Hematopoietic multipotent progenitor cell treated with erythropoietin and hydrocortisone succinate and interleukin-3 and kit ligand, for 15 days (in vitro differentiated cells): ENCODE results near the gene CADPS2.

Experiments used
- DNase-seq: peaks from one replicate; pipeline ENCODE4 v3.0.0-alpha.2; 2015; ENCODE audit warnings: low spot score

The CADPS2 gene

DNA sequence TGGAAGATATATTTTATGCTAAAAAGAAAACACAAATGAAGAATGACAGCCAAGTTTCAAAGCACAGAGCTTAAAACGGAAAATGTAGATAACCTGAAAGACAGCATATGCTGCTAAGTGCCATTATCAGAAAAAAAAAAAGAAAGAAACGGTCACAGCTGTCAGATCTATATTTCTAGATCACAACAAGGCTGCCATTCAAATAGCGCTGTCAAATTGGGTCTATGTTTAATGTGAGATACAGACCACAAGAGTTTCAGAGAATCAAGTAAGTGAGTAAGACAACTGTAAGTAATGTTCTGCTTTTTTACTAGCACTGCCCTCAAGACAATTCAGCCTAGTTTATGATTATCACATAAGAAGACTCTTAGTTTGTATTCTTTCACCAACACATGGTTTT, 117.4 kb downstream of the CADPS2 start:
- DNase-seq = no peak

DNA sequence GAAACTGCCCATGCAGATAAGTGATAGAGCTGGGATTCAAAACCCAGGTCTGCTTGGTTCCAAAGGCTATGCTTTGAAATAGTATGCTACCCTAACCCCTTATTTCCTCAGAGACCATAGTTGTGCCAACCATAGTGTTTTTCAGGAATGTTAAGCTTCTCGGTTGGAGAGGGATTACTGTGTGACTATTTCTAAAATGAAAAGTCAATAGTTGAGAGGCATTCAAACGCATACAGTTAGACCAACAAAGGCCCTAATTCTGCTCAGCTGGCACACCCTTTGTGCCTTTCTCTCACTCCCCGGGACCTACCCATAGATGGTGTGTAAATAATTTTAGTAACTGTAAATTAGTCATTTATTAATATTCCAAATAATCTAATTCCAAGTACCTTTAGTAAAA, 118.9 kb downstream of the CADPS2 start:
- no peak for DNase-seq

DNA sequence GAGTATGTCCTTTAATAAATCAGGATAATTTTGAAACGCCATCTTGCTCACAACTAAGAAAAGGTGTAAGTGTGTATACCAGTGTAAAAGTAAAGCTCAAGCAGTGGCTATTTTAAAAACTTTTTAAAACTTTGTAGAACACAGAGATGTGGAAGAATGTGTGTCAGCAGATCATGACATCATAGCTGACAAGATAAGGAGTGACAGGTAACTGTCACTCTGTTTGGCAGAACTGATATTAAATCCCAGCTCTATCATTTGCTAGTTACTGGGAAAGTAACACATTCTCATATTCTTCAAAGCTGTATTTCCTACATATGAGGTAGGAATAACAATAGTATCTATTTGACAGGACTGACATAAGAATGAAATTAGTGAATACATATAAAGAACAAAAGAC, 119.7 kb downstream of the CADPS2 start:
- no peak for DNase-seq

DNA sequence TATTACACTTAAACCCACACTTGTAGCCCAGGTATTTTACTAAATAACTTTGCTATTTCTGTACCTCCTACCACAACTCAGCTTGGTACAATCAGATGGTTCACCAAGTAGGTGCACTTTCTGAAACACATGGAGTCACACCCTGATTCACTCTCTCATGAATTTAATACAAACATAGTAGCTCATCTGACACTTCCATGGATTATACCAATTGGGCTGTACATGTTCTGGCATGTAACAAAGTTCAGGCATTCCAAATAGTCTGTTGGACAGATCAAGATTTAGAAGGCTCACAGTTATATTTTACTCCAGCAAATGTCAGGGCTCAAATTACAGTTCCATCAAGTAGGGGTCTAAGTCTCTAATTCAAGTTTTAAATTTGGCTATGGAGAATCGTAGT, 121.4 kb downstream of the CADPS2 start:
- no peak for DNase-seq

DNA sequence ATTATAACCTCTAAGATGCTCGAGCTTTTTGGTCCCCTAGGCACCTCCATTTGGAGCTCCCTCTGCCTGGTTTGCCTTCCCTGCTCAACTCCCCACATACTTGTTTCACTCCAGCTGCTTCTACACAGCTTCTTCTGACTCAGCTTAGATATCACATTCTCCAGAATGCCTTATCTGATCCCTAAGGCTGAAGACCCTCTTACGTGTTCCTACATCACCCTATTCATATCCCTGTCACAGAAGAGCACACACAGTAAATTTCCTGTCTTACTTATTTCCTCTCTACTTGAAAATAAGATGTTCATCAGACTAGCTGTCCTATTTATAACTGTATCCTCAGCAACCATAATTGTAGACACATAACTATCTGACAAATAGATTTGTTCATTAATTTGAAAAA, 122.2 kb downstream of the CADPS2 start:
- DNase-seq = no peak

DNA sequence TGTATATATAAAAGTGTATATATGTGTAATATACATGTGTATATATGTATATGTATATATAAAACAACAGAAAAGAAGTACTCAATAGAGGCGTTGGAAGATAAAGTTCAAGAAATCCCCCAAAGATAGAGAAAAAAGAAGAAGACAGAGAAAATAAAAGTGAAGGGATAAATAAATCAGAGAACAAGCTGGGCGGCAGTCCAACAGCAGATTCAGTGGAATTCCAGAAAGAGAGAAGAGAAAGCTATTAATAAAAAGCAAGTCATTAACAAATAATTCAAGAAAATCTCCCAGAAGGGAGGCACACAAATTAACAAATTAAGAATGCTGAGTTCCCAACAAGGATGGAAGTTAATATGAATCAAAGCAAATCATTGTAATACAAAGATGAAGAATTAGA, 124.2 kb downstream of the CADPS2 start:
- DNase-seq = no peak

DNA sequence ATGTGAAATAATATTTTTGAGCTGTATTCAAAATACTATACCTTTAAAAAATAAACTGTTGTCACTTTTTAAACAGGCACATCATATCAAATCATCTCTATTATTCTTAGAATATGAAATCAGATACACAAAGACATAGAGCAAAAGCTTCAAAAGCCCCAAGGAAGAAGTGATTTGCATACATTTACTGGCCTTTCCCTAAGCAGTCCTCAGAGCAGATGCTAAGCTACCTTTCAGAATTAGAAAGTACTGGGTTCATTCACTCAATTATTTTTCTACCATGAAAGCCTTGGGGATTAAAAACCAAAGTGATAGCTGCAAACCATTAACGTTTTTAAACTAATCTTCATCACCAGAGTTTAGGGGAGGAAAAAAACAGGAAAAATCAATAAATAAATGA, 127.8 kb downstream of the CADPS2 start:
- DNase-seq = no peak

DNA sequence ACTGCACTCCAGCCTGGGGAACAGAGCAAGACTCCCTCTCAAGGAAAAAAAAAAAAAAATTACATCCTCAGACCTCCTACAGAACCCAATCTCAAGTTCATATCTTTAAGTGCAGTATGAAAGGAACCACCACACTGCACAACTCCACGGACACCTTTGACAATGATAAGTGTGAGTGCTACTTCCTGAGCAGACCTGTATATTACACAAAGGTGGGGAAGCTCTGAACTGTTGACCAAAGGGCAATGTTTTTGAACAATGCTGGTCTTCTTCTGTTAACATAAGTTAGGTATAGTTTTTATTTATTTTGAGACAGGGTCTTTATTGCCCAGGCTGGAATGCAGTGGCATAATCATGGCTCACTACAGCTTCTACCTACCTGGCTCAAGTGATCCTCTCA, 129.4 kb downstream of the CADPS2 start:
- no peak for DNase-seq

DNA sequence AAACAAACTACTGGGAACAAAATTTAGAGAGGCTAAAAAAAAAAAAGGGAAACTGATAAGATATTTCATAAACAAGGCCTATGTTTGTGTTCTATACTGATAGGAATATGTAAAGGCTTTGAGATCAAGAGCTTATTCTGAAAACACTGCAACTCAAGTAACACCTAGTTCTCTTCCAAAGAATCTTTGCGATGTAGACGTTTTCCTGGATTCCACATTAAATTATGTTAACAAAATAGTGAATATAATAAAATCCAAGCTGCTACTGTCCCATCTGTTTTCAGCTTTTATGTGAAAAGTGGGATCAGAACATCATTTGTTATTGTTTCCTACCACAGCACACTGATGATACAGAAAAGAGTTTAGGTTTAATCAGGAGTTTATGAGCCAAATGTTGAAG, 130.6 kb downstream of the CADPS2 start:
- DNase-seq = no peak

DNA sequence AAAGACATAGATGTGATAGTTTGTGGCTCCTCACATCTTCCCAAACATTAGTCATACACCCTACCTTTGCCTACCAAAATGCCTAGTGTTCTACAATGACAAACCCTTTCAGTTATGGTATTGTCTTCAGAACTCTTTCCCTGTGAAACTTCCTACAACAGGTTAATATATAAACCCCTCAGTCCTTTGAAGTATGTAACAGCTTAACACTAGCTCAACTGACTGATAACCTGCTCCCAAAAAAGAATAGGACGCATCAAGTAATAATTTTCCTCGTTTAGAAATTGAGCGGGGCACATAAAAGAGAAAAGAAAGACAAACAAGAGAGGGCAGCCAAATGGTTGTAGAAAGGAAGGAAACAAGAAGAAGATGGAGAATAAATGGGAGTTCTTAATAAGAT, 133.7 kb downstream of the CADPS2 start:
- no peak for DNase-seq

DNA sequence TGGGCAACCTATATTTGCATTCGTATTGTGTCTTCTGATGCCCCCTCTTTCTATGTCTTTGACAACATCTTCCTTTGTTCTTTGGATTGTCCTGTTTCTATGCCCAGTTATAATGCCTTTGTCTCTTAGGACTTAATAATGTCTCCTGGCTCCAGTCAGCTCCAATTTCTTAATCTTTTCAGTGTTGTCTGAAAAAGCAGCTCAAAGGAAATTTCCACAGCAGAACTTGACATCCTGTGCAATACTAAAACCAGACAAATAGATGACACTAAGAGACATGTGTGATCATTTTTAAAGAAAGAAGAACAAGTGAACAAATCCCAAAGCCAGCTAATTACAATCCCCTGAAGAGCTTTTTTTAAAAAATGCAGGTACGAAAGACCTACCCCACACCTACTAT, 135.9 kb downstream of the CADPS2 start:
- DNase-seq = no peak

DNA sequence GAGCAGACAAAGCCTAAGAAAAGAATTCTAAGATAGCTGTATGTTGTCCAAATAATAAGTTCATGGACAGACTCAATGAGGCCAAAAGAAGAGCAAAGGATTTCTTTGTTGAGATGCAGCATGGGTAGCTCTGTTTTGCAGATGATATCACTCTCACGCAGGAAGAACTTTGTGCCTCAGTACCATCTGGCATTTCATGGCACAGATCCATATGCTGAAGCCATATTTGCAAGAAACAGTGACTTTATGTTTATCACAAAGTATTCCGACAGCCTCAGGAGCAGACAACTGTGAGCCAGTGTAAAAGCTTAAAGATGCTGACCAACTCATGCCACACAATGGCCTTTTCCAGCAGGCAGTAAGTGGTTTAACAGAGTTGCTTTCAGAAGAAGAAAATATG, 138.1 kb downstream of the CADPS2 start:
- DNase-seq = no peak

DNA sequence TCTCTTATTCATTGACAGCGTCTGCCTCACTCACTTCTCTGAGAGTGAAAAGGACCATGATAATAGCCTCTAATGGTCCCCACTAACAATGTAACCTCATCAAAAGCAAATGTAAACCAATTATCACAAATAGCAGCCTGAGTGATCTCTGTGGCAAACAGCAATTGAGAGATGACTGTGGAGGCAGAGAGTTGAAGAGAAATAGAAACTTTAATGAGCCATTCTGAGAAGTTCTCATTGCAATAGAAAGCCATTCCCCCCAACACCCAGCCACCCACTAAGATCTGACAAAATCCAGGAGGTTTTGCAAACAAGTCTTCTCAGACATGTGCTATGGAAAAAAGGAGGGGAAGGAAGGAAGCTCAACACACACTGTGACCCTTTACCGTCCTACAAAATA, 139.3 kb downstream of the CADPS2 start:
- DNase-seq = no peak

DNA sequence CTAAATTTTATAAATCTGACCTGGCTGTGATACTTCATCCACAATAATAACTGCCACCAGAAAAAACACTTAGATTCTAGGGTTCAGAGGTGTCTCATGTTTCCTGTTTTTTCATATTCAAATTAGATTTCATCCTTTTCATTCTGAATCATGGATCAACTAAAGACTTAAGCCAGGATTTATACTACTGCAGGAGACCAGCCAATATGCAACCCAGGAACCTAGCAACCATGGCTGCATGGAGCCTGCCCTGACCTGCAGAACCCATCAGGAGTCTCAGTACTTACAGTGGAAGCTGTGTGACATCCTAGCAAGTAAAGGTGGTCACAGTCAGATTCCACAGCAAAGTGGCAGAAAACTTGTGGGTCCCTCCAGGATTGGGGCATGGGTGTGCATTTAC, 143.0 kb downstream of the CADPS2 start:
- no peak for DNase-seq

DNA sequence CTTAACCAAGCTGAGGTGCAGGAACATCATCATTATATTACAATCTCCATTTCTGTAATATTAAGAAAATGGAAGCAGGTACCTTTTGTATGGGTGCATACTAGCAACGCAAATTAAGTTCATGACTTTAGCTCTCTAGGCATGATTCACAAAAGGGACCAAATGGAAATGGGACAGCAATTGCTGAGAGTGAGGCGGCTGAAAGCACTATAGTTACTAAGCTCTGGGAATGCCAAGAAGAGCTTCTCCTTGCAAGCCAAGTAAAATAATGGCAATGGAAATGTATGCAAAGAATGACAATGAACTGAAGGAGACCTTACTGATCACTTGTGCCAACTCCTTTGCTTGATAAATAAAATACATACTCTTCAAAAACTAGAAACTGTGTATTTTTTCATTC, 147.3 kb downstream of the CADPS2 start:
- DNase-seq = no peak

DNA sequence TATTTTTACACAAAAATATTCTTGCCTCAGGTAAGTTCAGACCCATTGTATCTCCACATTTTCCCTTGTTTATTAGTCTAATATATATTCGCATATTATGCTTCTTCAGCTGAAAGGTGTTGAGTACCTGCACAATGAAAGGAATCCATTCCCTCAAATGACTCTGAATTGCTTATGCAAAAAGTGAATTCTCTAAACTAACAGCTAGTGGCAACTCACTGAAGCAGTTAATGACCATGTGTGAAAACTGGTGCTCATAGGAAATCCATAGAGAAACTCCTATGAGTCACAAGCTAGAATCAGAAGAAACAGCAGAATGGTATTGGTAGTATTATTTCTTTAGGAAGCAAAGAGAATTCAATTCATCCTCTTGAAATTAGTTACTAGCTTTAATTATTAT, 150.1 kb downstream of the CADPS2 start:
- DNase-seq = no peak

DNA sequence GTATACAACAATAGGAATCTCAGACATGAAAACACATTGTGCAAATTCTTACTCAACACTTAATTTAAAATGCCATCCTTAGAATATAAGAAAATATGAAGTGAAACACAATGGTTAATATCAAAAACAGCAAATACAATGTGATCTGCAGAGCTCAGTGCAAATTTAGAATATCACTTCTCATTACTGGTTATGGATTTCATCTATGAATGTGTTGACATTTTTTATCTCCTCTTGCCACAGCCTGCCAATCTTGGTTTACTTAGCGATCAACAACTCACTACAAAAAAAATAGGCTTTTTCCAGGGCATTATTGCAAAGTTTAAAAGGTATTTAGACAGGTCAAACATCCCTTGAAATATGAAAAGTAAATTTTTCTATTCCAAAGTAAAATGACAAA, 158.5 kb downstream of the CADPS2 start:
- no peak for DNase-seq

DNA sequence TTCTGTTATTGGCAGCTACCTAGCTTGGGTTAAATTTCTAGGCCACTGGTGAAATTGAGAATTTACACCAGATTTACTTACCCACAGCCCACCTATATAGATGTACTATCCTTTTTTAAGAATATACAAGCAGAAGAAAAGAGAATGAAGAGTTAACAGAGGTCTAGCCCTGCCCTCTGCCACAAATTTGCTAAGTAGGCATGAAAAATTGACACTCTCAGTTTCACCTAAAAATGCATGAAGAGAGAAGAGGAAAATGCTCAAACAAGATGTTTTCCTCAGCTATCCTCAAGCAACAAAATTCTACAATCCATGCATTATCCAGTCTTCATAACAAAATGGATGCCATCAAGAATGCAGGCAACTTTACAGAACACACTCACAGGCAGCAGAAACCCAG, 158.9 kb downstream of the CADPS2 start:
- DNase-seq = no peak

DNA sequence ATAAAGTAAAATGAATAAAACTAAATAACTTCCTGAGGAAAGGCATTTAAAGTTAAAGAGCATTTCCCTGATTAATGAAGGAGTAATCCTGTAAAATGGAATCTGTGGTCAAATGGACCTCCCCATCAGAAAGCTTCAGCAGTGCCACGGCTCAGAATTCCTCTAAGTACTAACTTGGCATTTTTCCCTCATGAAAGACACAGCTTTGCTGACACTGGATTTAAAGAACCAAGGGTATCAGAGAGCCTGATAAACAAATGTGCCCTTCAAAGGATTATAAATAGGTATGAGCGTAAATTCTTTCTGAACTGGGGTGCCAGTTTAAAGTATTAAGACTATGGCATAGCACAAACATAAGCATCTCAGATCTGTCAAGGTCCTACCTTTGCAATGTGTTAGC, 159.4 kb downstream of the CADPS2 start:
- DNase-seq = no peak

DNA sequence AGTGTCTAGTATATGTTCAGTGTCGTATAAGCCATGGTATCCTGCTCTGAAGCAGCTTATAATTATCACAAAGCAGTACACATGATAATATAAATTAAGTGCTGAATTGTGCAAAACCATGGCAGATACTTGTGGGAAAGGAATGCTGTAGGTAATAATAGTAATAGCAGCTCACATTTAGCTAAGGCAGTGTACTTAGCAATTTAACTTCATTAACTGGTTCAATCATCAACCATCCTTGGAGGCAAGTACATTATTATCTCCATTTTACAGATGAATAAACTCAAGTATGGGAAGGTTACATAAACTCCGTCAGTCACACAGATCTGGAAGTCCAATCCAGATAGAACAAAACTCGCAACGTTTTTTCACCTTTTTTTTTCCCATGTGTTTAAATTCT, 161.9 kb downstream of the CADPS2 start:
- no peak for DNase-seq

DNA sequence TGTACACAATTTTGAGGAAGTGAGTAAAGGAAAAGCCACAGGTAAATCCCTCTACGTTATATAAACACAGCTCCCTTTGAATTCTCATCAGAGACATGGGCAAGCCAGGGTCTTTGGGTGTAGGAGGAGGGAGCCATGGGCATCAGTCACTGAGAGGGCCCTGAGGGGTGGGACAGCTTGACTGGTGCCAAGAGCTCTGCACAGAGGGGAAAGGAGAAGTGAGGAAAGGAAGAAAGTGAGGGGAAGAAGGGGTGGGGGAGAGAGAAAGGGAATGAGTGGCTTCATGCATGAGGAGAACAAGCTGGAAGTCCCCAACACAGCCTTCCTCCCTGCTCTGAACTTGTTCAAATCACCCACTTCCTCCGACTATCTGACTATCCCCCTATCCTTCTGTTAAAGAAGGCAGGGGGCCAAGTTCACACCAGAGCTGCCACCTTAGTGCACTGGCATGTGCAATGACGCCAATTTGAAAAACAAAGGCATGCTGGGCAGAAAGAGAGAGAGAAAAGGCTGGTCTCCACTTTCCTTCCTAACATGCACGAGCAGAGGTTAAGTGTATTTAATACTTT, 167.2 kb downstream of the CADPS2 start:
- no peak for DNase-seq

DNA sequence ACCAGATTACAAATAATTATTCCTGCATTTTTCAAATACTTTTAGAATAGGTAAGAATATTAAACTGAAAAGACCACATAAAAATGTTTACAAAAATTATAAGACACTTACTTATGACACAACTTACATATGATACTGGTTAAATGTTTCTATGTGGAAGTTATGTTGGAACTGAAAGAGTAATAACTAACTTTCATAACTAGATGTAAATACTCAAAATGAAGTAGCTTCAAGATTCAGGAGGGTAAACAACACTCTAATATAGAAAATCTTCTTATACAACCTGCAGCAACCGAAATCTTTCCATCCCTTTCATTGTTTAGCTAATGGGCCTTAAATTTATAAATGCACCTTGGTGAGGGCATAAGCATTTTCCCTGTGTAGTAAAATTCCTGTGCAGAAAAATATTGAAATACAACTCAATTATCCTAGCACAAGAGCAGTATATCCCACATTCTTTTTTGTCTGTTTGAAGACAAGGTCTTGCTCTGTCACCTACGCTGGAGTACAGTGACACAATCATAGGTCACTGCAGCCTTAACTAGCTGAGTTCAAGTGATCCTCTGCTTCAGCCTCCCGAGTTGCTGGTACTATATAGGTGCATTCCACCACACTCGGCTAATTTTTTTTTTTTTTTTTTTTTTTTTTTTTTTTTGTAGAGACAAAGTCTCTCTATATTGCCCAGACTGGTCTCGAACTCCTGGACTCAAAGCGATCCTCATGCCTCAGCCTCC, 168.7 kb downstream of the CADPS2 start:
- no peak for DNase-seq

DNA sequence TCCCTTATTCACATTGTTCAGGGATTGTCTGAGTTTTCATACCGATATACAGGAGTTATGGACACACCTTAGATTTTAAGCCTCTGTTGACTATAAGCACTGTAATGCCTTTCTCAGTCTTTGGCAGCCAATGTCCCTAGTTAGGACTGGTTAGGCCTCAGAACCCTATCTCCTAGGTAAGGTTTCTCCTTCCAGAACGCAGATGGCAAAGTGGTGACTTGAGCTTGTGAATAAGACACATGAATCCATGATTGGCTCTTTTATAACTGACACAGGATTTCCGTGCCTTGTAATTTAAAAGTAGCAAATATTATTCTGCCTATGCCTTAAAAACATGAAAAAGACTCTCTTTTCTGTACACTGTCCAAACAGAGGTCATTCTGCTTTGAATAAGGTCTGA, 171.1 kb downstream of the CADPS2 start:
- DNase-seq = no peak

DNA sequence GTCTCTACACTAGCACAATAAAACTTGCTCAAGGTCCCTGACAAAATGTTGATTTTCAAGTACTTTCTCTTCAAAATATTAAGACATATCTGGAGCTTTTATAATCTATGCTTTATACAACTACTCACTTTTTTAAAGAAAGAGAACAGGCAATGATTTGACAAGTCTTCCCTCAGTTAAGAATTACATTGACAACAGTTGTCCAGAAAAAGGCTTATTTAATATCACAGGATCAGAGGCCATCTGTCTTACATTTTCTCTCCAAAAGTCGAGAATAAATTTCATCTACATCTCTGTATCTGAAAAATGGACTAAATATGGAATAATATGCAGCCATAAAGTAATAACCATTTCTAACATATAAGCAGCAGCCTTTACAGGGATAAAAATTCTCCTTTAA, 175.3 kb downstream of the CADPS2 start:
- DNase-seq = no peak
